GM19023 (cell line): ENCODE measurements around the gene CT47C1.
"Not testable (repeated sequence)": the region's sequence is repeated elsewhere in the genome, so short reads cannot be mapped to it uniquely, and the experiment has no call there.

ENCODE experiments used
- ATAC-seq: cut with Tn5 transposase; IDR thresholded peaks from one replicate; pipeline ENCODE4 v1.9.1; 2021; ENCODE audit warnings: mild to moderate bottlenecking, moderate library complexity; ENCODE audit not compliant: unreplicated experiment

Gene CT47C1

DNA sequence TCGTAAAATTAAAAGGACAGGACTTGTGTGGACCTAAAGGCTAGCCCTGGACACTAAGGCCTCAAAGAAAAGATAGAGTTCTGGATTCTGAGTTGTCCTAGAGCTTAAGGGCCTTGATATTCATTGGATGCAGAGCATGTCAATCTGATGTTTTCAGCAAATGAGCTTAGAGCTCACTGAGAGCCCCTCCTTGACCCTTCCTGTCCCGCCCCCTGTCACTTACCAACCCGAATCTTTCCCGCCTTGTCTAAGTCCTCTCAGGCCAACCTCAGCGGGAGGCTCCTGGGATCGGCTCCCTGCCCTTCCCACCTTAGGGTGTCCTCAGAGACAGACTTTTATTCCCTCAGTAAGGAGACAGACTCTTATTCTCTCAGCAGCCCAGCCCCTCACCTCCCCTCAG lies at the start of gene CT47C1:
TSS of gene CT47C1 (plus strand) at position 250 of the 400 bp plus-strand sequence. CDS start 233 bp downstream, outside the sequence.
- no peak for ATAC-seq

DNA sequence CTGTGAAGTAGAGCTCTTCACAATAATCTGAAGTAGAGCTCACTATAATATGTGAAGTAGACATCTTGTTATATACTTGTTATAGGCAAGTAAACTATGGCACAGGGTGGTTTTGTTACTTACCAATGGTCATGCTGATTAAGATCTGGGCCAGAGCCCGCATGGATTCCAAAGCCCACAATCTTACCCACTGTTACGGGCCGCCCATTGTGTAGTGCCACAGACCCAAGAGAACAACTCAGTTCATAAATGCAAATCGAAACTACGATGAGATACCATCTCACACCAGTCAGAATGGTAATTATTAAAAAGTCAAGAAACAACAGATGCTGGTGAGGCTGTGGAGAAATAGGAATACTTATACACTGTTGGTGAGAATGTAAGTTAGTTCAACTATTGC lies 46.9 kb upstream of the CT47C1 start:
- no peak for ATAC-seq

DNA sequence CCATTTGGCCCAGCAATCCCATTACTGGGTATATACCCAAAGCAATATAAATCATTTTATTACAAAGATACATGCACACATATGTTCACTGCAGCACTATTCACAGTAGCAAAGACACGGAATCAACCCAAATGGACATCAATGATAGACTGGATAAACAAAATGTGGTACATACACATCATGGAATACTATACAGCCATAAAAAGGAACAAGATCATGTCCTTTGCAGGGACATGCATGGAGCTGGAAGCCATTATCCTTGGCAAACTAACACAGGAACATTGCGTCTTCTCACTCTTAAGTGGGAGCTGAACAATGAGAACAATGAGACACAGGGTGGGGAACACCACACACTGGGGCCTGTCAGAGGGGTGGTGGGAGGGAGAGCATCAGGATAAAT lies 46.4 kb upstream of the CT47C1 start:
- not testable (repeated sequence) for ATAC-seq

DNA sequence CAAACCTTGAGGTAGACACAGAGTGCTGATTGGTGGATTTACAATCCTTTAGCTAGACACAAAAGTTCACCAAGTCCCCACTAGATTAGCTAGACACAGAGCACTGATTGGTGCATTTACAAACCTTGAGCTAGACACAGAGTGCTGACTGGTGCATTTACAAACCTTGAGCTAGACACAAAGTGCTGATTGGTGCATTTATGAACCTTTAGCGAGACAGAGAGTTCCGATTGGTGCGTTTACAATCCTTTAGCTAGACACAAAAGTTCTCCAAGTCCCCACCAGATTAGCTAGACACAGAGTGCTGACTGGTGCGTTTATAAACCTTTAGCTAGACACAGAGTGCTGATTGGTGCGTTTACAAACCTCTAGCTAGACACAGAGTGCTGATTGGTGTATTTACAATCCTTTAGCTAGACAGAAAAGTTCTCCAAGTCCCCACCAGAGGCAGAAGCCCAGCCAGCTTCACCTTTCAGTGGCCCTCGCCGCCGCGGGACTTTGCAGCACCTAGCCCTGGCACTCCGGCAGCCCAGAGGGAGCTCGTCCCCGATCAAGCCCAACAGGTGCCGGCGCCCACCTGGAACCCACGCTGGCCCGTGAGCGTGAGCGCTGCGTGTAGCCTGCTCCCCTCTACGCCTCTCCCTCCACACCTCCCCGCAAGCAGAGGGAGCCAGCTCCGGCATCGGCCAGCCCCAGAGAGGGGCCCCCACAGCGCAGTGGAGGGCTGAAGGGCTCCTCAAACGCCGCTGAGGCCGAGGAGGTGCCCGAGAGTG lies 44.6 kb upstream of the CT47C1 start:
- ATAC-seq: not testable (repeated sequence)

DNA sequence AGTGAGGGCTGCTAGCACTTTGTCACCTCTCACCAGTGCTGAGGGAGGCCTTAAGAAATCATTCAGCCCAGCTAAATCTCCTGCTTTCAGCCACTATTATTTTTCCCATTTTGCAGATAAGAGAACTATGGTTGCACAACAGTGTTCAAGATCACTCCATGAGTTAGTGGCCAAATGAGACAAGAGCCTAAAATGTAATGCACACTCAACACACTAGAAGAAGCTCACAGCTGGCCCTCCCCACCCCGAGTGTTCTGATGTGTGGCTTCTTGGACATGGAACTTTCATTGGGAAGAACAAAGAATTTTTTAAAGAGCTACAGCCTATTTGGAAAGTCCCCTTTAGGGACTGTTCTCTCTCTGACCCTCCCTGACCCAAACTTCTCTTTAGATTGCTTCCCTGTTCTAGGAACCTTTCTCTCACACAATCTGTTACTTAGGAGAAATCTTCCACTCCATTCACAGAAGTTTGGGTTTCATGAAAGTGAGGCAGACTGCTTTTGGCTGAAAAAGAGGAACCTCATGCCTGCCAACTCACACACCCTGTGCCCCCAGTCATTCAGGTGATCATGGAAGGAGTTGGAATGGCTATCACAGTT lies 44.0 kb upstream of the CT47C1 start:
- no peak for ATAC-seq

DNA sequence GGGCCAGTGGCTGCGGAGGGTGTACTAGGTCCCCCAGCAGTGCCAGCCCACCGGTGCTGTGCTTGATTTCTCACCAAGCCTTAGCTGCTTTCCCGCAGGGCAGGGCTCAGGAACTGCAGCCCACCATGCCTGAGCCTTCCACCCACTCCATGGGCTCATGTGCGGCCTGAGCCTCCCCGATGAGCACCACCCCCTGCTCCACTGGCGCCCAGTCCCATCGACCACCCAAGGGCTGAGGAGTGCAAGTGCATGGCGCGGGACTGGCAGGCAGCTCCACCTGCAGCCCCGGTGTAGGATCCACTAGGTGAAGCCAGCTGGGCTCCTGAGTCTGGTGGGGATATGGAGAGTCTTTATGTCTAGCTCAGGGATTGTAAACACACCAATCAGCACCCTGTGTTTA lies 43.1 kb upstream of the CT47C1 start:
- ATAC-seq: not testable (repeated sequence)

DNA sequence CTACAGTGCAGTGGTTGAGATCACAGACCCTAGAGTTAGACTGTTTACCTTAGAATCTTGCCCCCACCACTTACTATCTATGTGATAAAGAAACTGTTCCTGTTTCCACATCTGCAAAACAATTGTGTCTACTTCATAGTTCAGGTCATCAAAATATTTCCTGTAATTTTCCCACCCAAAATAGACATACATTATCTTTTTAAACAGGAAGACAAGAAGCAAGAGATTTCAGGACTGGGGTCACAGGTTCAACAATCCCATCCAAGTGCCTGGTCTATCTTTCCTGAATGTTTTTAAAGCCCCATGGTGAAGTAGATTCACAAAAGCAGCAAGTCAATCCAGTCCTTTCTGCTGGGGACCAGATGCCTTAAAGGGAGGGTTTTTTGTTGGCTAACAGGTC lies 41.8 kb upstream of the CT47C1 start:
- ATAC-seq: no peak

DNA sequence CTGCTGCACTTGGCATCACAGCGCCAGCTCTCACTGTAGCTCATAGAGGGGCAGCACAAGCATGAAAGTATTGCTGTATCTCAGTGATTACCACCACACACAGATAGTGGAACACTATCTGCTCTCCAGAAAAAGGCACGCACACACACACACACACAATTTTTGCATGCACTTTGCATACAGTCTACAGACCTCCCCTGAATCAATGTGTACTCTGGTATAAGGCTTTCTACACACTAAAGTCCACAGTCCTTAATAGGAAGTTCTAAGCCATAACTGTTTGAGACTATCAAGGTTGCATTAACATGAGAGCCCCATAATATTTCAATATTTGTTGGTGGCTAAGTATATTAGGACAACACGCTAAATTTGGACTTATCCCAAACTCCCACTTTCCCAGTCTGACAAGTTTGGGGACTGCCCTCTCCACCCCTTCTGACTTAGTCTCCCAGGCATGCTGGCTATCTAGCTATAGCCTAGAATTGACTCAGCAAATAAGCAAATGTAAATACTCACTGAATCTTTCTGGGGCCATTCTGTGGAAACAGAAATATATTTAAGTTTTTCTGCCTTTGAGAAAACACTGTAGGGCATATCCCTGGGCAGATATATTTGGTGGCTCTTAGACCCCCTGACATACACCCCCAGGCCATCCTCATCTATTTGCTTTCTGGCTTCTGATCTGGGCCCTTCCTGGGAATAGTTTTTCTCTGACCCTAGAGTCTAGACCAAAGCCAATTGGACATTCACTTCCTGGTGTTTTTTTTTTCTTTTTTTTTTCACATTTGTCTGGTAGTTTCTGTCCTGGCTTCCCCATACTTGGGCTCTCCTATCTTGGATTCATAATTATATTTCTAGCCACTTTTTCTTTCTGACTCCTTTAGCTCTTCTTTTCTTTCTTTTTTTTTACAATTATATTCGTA lies 36.4 kb upstream of the CT47C1 start:
- ATAC-seq: no peak

DNA sequence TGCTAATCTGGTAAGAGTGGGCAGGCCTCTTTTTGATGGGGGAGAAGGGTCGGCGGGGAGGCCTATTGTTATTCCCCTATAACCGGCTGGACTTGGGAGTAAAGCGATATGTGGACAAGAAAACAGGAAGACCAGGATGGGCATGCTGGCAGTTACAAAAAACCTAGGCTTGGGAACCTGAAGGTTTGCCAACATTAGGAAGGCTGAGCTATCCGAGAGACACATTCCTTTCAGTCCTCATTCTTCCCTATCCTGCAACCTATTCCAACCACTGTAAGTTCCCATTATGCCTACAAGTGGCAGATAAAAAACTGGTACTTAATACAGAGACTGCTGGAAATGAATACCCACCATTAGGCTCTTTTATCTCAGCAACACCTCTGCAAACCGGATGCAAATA lies 32.4 kb upstream of the CT47C1 start:
- no peak for ATAC-seq

DNA sequence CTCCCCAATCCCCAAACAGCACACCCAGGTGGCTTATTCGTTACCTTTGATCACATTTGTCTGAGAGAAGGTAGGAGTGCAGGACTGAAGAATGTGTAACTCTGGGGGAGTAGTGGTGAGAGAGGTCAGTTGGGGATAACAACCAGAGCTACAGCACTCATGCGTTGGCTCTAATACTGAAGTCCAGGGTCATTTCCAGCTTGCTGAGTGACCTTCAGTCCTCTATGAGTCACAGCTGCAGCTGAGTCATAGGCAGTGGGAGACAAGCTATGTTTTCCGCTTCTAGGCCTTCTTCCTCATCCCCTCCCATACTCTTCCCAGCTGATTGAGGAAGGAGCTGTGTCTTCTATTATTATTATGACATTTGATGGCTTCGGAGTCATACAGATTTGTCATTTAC lies 31.6 kb upstream of the CT47C1 start:
- no peak for ATAC-seq

DNA sequence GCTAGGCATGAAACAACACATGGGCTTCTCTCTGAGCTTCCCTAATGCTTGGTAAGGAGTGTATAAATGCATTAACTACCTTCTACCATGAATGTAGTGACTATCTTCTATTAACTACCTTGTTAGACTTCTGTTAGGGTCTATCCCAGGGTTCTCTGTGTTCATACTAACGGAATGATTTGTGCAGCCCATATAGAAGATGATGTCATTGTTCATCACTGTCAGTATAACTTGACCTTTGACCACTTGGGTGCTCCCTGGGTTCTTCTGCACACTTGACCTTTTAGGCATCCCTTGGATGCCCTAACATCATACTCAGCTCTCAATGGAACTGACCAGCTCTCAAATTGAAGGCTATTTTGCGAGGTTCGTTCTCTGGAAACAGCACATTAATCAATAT lies 30.8 kb upstream of the CT47C1 start:
- ATAC-seq: no peak

DNA sequence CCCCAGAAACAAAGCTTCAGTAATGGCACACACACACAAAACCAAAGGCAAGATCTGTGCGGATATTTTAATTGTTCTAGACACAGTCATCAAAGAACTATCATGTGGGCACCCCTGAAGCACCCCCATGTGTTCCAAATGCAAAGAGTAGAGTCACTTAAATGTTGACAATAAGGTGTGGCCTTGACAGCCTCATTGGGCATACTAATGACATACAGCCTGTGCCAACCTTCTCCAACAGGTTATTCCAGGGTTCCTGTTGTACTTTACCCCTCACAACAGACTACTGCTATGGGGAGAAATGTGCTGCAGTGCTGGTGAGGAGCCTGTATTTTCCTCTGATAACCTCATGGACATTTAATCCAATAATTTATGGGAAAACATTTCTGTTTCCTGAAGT lies 29.8 kb upstream of the CT47C1 start:
- no peak for ATAC-seq

DNA sequence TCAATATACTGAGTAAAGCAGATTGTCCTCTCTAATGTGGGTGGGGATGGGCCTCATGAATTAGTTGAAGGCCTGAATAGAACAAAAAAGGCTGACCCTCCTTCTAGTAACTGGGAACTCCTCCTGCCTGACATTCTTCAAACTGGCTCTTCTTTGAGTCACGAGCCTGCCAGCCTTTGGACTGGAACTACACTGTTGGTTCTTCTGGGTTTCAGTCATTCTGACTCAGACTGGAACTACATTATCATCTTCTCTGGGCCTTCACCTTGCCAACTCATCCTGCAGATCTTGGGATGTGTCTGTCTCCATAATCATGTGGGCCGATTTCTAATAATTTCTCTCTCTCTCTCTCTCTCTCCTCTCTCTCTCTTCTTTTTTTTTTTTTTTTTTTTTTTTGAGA lies 26.9 kb upstream of the CT47C1 start:
- ATAC-seq: no peak

DNA sequence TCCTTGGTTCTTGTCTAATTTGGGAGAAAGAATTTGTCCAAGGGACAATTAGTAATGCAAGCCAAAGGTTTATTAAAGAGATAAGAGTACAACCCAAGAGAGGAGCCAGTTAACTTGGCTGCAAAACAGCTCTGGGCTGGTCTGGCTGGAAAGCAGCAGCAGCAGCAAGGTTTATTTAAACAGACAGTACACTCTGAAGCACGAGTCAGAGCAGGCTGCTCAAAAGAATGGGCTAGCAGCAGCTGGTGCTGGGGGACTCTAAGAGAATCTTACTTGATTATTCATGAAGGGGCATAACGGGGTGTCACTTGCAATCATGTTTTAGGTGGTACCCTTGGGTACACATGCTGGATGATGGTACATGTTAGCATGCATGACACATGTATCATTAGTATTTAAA lies 17.1 kb upstream of the CT47C1 start:
- ATAC-seq: no peak

DNA sequence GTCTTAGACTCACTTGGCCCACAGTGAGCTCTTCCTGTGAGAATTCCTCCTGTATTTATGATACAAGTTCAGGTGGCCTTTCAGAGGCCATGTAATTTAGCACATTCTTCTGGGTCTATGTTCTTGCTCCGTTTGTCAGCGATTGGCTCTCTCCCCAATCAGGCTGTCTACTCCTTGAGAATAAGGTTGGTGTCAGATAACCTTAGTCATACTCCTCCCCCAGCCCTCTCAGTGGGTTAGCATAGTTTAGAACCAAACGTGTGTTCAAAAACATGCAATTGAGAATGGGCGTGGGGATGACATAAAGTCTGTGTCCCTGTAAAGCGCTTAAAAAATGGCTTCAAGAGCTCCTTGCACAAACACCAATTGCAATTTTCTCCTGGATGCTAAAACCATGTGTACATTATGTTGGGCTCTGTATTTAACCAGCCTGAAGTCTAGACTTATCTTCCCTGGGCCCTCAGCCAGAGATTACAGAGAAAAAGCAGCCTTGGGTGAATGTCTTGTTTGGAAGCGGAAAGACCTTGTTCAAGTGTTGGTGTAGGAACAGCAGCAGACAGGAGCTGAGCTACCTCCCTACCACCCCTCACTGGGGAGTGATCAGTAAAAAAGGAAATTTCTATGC lies 9.9 kb upstream of the CT47C1 start:
- no peak for ATAC-seq

DNA sequence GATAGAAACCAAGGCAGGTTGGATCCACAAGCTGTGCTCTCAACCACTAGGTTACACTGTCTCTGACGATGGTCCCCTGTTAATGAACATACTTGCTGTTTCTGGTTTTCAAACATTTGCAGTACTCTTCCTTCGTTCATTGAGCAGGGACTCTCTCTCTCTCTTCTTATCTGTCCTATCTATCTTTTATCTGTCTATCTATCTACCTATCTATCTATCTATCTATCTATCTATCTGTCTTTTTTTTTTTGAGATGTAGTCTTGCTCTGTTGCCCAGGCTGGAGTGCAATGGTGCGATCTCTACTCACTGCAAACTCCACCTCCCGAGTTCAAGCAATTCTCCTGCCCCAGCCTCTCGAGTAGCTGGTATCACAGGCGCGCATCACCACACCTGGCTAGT lies 9.4 kb upstream of the CT47C1 start:
- ATAC-seq: no peak

DNA sequence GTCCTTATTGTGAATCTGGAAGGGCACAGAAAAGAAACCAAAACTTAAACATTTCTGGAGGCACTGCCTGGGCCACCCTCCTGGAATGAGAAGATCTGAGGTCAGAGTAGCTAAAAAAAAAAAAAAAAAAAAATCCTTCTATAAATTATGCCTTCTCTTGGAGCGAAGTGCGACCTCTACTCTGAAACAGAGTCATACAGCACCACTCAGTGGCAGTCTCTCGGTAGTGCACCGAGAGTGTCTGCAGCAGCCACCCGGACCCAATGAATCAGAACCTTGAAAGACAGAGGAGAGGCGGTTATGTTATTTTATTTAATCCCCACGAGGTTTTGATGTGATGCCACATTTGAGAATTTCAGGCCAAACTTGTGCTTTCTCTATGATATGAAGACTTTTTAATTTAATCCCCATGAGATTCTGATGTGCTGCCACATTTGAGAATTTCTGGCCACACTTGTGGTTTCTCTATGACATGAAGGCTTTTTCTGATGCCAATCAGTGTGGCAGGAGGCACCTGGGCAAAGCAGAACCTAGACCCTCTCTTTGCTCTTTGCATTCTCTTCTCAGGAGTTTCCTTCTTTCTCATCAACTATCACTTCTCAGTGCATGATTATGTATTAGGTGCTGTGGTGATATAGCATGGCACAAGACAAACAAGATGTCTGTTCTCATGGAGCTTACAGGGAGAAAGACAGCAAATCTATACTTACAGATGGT lies 5.6 kb upstream of the CT47C1 start:
- no peak for ATAC-seq

DNA sequence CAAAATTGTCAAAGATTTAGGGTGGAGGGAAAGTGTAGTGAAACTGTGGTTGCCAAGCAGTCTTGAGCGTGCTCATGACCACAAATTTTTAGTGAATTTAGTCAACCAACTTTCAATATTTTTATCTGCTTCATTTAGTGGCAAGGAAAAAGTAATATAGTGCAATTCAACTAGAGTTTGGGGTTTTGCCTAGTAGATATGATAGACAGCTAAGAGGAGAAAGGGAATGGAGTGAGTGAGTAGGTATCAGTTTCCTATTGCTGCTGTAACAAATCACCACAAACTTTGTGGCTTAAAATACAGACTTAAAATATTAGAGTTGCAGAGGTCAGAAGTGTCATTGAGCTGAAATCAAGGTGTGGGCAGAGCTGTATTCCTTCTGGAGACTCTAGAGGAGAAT lies 3.7 kb upstream of the CT47C1 start:
- ATAC-seq: no peak

DNA sequence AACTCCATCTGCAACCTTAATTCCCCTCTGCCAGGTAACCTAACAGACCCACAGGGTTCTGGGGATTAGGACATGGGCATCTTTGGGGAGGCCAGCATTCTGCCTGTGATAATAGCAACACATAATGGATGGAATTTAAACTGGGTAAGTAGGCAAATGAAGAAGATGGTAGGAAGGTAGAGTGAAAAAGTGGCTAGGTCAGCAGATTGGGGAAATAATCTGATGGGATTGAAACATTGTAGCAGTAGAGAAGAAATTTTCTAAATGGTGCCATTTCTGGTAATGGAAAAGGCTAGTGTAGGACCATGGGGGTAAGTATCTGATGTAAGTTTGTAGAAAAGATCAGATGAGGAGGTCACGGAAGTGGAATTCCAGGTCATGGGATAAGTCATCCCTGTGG lies 3.0 kb upstream of the CT47C1 start:
- ATAC-seq: no peak

DNA sequence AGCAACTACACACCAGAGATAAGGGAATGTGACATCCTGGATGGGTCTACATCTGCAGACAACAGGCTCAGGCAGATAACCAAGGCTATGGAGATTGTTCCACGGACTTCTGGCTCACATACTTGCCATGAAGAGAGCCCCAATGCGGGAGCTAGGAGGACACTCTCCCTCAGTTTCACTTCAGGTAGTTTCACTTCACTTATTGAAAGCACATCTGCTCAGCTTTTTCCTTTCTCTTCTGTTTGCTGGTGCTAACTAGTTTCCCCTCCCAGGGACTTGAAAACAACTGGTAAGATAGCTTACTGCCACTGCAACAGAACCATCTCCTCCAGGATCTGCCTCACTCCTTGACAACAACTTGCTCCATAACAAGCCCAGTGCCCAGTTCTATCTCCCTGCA lies 1.4 kb upstream of the CT47C1 start:
- no peak for ATAC-seq
